SK-N-SH (cell line): Measurements from ENCODE around the gene LRRC72. TPM values are rescaled to one million over a fixed set of nuclear protein-coding genes. Genes with fewer than 3 reads are reported as not detected.

Source experiments
- CTCF ChIA-PET: fragments of 300-600, 350-600 bp; formaldehyde crosslinking; extraction: SDS; loops from one replicate; lab custom pipeline; 2021; lab: Yijun Ruan, JAX
- POLR2A ChIA-PET: fragments of 350-600 bp; sonication (Branson Sonifier 250); formaldehyde crosslinking; extraction: SDS; loops from one replicate; lab custom pipeline; 2020; ENCODE audit warnings: antibody characterized with exemption, inconsistent platforms; lab: Yijun Ruan, JAX
- DNase-seq: peaks from one replicate; pipeline ENCODE4 v3.0.0; 2012
- H2AFZ ChIP-seq: fragments of 200-600 bp; sonication (generic); 2 replicates; pipeline ENCODE4 v1.8.1; 2016; ENCODE audit warnings: antibody characterized with exemption, mild to moderate bottlenecking, low read depth
- H3F3A ChIP-seq: fragments of 200-600 bp; sonication (generic); replicated peaks from 2 replicates; pipeline ENCODE3; 2016; ENCODE audit warnings: antibody characterized with exemption, mild to moderate bottlenecking; ENCODE audit not compliant: insufficient read depth
- H3K27ac ChIP-seq, 2 experiments: fragments of 200-500 bp in 1 of 2; fragments of 200-600 bp in 1 of 2; sonication (Bioruptor generic) in 1 of 2; sonication (generic), shearing (Covaris generic) in 1 of 2; 2 replicates each; pipeline versions ENCODE4 v1.5.1 to v1.6.1; 2014 to 2016; ENCODE audit warnings: low read depth in 2 of 2, inconsistent platforms in 1 of 2, low read length in 1 of 2, mild to moderate bottlenecking in 1 of 2, mixed read lengths in 1 of 2
- H3K27me3 ChIP-seq: fragments of 200-600 bp; sonication (generic), shearing (Covaris generic); 2 replicates; pipeline ENCODE4 v1.6.1; 2016; ENCODE audit warnings: mixed run types; ENCODE audit not compliant: insufficient read depth
- H3K36me3 ChIP-seq, 2 experiments: fragments of 200-500 bp in 1 of 2; fragments of 200-600 bp in 1 of 2; sonication (Bioruptor generic) in 1 of 2; sonication (generic) in 1 of 2; replicated peaks in 1 of 2; 2 replicates each; pipeline versions ENCODE3 to v1.5.1; 2014 to 2016; ENCODE audit warnings: low read length in 1 of 2, mild to moderate bottlenecking in 1 of 2; ENCODE audit not compliant: insufficient read depth in 2 of 2, control insufficient read depth in 1 of 2
- H3K4me1 ChIP-seq, 2 experiments: fragments of 200-500 bp in 1 of 2; fragments of 200-600 bp in 1 of 2; sonication (Bioruptor generic) in 1 of 2; sonication (generic), shearing (Covaris generic) in 1 of 2; 2 replicates each; pipeline versions ENCODE4 v1.5.1 to v1.6.1; 2014 to 2016; ENCODE audit warnings: low read depth in 1 of 2, low read length in 1 of 2, mixed run types in 1 of 2; ENCODE audit not compliant: insufficient read depth in 2 of 2, control insufficient read depth in 1 of 2
- H3K4me2 ChIP-seq: fragments of 200-600 bp; sonication (generic), shearing (Covaris generic); 2 replicates; pipeline ENCODE4 v1.6.1; 2017; ENCODE audit warnings: mixed run types
- H3K4me3 ChIP-seq, 2 experiments: fragments of 200-500 bp in 1 of 2; fragments of 200-600 bp in 1 of 2; sonication (Bioruptor generic) in 1 of 2; sonication (generic), shearing (Covaris generic) in 1 of 2; 2 replicates each; pipeline versions ENCODE4 v1.5.1 to v1.8.1; 2014 to 2016; ENCODE audit warnings: low read depth in 2 of 2, inconsistent platforms in 1 of 2, low read length in 1 of 2, mild to moderate bottlenecking in 1 of 2, mixed read lengths in 1 of 2, moderate library complexity in 1 of 2
- H3K79me2 ChIP-seq: fragments of 200-600 bp; sonication (generic); 2 replicates; pipeline ENCODE4 v1.8.1; 2017; ENCODE audit warnings: mild to moderate bottlenecking; ENCODE audit not compliant: insufficient read depth
- H3K9ac ChIP-seq: fragments of 200-600 bp; sonication (generic); 2 replicates; pipeline ENCODE4 v1.6.1; 2017; ENCODE audit warnings: mixed run types
- H3K9me2 ChIP-seq: fragments of 200-600 bp; sonication (generic); 2 replicates; pipeline ENCODE4 v1.6.1; 2017; ENCODE audit warnings: mixed run types
- H3K9me3 ChIP-seq: fragments of 200-600 bp; sonication (generic); 2 replicates; pipeline ENCODE4 v1.6.1; 2017; ENCODE audit warnings: mixed run types, mild to moderate bottlenecking, moderate library complexity
- H4K20me1 ChIP-seq: fragments of 200-600 bp; sonication (generic); 2 replicates; pipeline ENCODE4 v1.6.1; 2017; ENCODE audit warnings: mild to moderate bottlenecking, mixed run types; ENCODE audit not compliant: insufficient read depth
- ELF1 ChIP-seq: IDR thresholded peaks from 2 replicates; pipeline ENCODE4 v1.4.0; 2012
- EP300 ChIP-seq, 2 experiments: IDR thresholded peaks; 2 replicates each; pipeline versions ENCODE4 v1.4.0 to v1.6.1; 2012; ENCODE audit warnings: borderline replicate concordance in 1 of 2, low read depth in 1 of 2, low read length in 1 of 2
- EZH2phosphoT487 ChIP-seq: fragments of 200-600 bp; sonication (generic); IDR thresholded peaks from 2 replicates; pipeline ENCODE4 v1.6.1; 2017; ENCODE audit warnings: low read depth, mixed run types, mild to moderate bottlenecking, antibody characterized with exemption, moderate library complexity, borderline replicate concordance
- GABPA ChIP-seq: IDR thresholded peaks from 2 replicates; pipeline ENCODE4 v1.4.0; 2012; ENCODE audit warnings: low read depth, mild to moderate bottlenecking
- MEF2A ChIP-seq: IDR thresholded peaks from 2 replicates; pipeline ENCODE4 v1.4.0; 2012; ENCODE audit warnings: low read depth, borderline replicate concordance
- NFIC ChIP-seq: IDR thresholded peaks from 2 replicates; pipeline ENCODE4 v1.4.0; 2012; ENCODE audit warnings: borderline replicate concordance
- NRF1 ChIP-seq: IDR thresholded peaks from 2 replicates; pipeline ENCODE4 v1.6.1; 2012; ENCODE audit warnings: low read depth, mild to moderate bottlenecking, low read length
- POLR2AphosphoS5 ChIP-seq: IDR thresholded peaks from 2 replicates; pipeline ENCODE4 v1.6.1; 2012; ENCODE audit warnings: low read depth, low read length
- RCOR1 ChIP-seq: fragments of 150-350 bp; IDR thresholded peaks from 2 replicates; pipeline ENCODE4 v1.6.1; 2017; ENCODE audit warnings: antibody characterized with exemption, low read length
- RFX5 ChIP-seq: IDR thresholded peaks from 2 replicates; pipeline ENCODE4 v1.6.1; 2012; ENCODE audit warnings: mild to moderate bottlenecking, improper control_type of control experiment, low read length
- SMC3 ChIP-seq: IDR thresholded peaks from 2 replicates; pipeline ENCODE4 v1.6.1; 2012; ENCODE audit warnings: low read depth, low read length, improper control_type of control experiment
- TCF12 ChIP-seq: IDR thresholded peaks from 2 replicates; pipeline ENCODE4 v1.4.0; 2012
- WGBS: methylation state at CpG from one replicate; pipeline ENCODE4 v1.1.6; 2017; ENCODE audit warnings: low lambda C conversion rate; 5-methylcytosine and 5-hydroxymethylcytosine counted together
- polyA plus RNA-seq, 3 experiments: library from polyadenylated mRNA; depleted of rRNA; stranded (reverse); fragments of >200 nt; gene quantifications; 2 replicates each; pipeline ENCODE4 v1.2.3, GENCODE V29; 2012
- TF ChIP-seq, protein P1 (sequence below): IDR thresholded peaks from 2 replicates; pipeline ENCODE4 v1.4.0; 2012; ENCODE audit warnings: low read depth, borderline replicate concordance
- TF ChIP-seq, protein P2 (sequence below): IDR thresholded peaks from 2 replicates; pipeline ENCODE4 v1.4.0; 2012; ENCODE audit warnings: low read depth, borderline replicate concordance

LRRC72 gene
- polyA plus RNA-seq, 1 of the 3 experiments (the other 2 are of a cell fraction), result not detected

DNA sequence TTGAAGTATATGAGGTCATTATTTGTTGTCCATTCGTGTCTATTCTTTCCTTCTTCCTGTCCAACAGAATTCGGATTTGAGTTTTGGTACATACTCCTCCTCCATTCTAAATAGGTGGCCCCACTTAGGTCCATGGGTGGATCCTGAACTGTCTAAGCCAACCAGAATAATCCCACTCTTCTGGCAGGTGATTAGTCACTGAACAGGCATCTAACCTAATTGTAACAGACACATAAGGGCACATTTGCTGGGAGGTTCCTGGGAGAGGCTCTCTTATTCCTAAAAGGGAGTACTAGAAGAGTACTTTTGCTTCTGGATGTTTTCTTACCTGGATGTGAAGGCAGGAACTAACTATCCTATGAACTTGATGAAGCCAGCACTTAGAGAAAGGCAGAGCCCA, 16.8 kb downstream of the LRRC72 start (continued):
- TF ChIP-seq RFX5 (no peak), TCF12 (no peak), GABPA (no peak)

DNA sequence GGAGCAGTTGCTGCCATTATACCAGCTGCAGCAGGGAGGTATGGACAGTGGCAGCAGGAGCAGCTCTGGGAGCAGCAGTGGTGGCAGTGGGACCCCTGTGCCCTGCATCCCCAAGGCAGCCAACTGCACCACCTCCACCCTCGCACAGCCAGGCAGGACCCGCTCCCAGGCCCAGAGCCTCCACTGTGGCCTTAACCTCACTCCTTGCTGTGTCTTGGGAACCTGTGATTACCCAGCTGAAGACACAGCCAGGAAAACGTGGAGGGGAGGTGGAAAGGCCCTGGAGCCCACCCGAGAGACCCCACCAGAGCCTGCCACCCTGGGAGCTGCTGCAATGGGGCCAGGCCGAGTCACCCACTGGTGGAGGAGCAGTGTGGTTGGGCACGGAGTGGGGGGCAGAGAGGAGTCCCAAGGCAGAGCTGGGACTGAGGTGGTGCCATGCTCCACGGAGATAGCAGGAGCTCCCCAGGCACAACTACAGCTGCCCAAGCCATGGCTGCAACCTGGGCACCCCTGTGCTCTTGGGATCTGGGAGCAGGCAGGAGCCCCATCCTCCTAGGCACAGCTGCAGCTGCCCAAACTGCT, 20.4 kb downstream of the LRRC72 start:
- Histone ChIP-seq H3F3A (no peaks in the 10 kb centered on the region), H3K4me3 (no peak overlapping the region), H3K79me2 (no peaks in the 10 kb centered on the region), H3K4me2 (no peak overlapping the region), H4K20me1 (no peaks in the 10 kb centered on the region), H3K9ac (no peak overlapping the region), H3K27me3 (peaks cover 29% of the 10 kb centered on the region; the same call in 1 of the 2 replicates), H3K27ac (no peak overlapping the region), H3K4me1 (no peaks in the 10 kb centered on the region), H3K9me3 (no peaks in the 10 kb centered on the region), H2AFZ (no peak overlapping the region), H3K36me3 (no peaks in the 10 kb centered on the region), H3K9me2 (peaks cover 5% of the 10 kb centered on the region; the same call in 1 of the 2 replicates)
- CTCF ChIA-PET, result interaction anchor here (5.6 kb wide), 1 partner anchor 19 kb away, joined by 45 read pairs; no protein-coding TSS in a partner anchor
- 8% methylated on average over 2 of the region's 7 CpGs for WGBS
- POLR2A ChIA-PET, result no interaction called here
- TF ChIP-seq EZH2phosphoT487 (no peak), TCF12 (no peak), NRF1 (no peak), MEF2A (no peak), SMC3 (no peak), EP300 (IDR thresholded peaks at IDR 0.05; ENCODE audit: borderline replicate concordance in 1 of 2, low read depth in 1 of 2, low read length in 1 of 2) (no peak), POLR2AphosphoS5 (no peak), ELF1 (no peak), RCOR1 (no peak), GABPA (no peak), NFIC (no peak)
- TF ChIP-seq, protein P1, sequence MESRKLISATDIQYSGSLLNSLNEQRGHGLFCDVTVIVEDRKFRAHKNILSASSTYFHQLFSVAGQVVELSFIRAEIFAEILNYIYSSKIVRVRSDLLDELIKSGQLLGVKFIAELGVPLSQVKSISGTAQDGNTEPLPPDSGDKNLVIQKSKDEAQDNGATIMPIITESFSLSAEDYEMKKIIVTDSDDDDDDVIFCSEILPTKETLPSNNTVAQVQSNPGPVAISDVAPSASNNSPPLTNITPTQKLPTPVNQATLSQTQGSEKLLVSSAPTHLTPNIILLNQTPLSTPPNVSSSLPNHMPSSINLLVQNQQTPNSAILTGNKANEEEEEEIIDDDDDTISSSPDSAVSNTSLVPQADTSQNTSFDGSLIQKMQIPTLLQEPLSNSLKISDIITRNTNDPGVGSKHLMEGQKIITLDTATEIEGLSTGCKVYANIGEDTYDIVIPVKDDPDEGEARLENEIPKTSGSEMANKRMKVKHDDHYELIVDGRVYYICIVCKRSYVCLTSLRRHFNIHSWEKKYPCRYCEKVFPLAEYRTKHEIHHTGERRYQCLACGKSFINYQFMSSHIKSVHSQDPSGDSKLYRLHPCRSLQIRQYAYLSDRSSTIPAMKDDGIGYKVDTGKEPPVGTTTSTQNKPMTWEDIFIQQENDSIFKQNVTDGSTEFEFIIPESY, result no peak
- TF ChIP-seq, protein P2, sequence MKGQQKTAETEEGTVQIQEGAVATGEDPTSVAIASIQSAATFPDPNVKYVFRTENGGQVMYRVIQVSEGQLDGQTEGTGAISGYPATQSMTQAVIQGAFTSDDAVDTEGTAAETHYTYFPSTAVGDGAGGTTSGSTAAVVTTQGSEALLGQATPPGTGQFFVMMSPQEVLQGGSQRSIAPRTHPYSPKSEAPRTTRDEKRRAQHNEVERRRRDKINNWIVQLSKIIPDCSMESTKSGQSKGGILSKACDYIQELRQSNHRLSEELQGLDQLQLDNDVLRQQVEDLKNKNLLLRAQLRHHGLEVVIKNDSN, result no peak
- no peak for DNase-seq
